Measurements from ENCODE around the gene MPZ. TPM values are rescaled to one million over a fixed set of nuclear protein-coding genes. Genes with fewer than 3 reads are reported as not detected.

Gene MPZ
- total and polyA plus RNA-seq, 5 donors: 4.8 to 23.2 (median 8.7) TPM

Other genes starting within 250 kb of the MPZ start
- gene ARHGAP30, start 240.1 kb downstream of the MPZ start, total RNA-seq: 1 to 10 TPM; 2.7 to 5.0 (median 4.7) TPM
- gene ARHGAP30, start 240.1 kb downstream of the MPZ start, polyA plus RNA-seq: 1.5 TPM
- gene NECTIN4, start 220.4 kb downstream of the MPZ start, total RNA-seq: not detected
- 0.02 TPM for gene NECTIN4, start 220.4 kb downstream of the MPZ start, polyA plus RNA-seq
- 1 to 10 TPM; 3.4 to 5.4 (median 4.4) TPM for gene KLHDC9, start 211.6 kb downstream of the MPZ start, total RNA-seq
- gene KLHDC9, start 211.6 kb downstream of the MPZ start, polyA plus RNA-seq: 5.1 TPM
- 10 to 100 TPM; 44.9 to 58.6 (median 51.5) TPM for gene PFDN2, start 191.9 kb downstream of the MPZ start, total RNA-seq
- gene PFDN2, start 191.9 kb downstream of the MPZ start, polyA plus RNA-seq: 151 TPM
- 10 to 100 TPM; 28.0 to 33.5 (median 30.4) TPM for gene NIT1, start 191.9 kb downstream of the MPZ start, total RNA-seq
- gene NIT1, start 191.9 kb downstream of the MPZ start, polyA plus RNA-seq: 29.7 TPM
- 10 to 100 TPM; 26.3 to 30.6 (median 28.7) TPM for gene DEDD, start 177.3 kb downstream of the MPZ start, total RNA-seq
- gene DEDD, start 177.3 kb downstream of the MPZ start, polyA plus RNA-seq: 15.5 TPM
- 10 to 100 TPM; 82.6 to 91.0 (median 89.1) TPM for gene UFC1, start 156.0 kb downstream of the MPZ start, total RNA-seq
- 99.9 TPM for gene UFC1, start 156.0 kb downstream of the MPZ start, polyA plus RNA-seq
- gene USP21, start 150.5 kb downstream of the MPZ start, total RNA-seq: 10 to 100 TPM; 14.9 to 25.7 (median 20.9) TPM
- gene USP21, start 150.5 kb downstream of the MPZ start, polyA plus RNA-seq: 18.1 TPM
- 10 to 100 TPM; 11.4 to 16.0 (median 14.9) TPM for gene PPOX, start 143.5 kb downstream of the MPZ start, total RNA-seq
- gene PPOX, start 143.5 kb downstream of the MPZ start, polyA plus RNA-seq: 15.2 TPM
- 10 to 100 TPM; 16.0 to 21.0 (median 19.7) TPM for gene B4GALT3, start 132.5 kb downstream of the MPZ start, total RNA-seq
- gene B4GALT3, start 132.5 kb downstream of the MPZ start, polyA plus RNA-seq: 17.5 TPM
- 100 to 1,000 TPM in 1 of 4 donors, 10 to 100 TPM in 2, 1 to 10 TPM in 1; 6.9 to 111 (median 17.2) TPM for gene ADAMTS4, start 110.9 kb downstream of the MPZ start, total RNA-seq
- 24.4 TPM for gene ADAMTS4, start 110.9 kb downstream of the MPZ start, polyA plus RNA-seq
- gene NDUFS2, start 107.6 kb downstream of the MPZ start, total RNA-seq: 100 to 1,000 TPM; 162 to 229 (median 177) TPM
- gene NDUFS2, start 107.6 kb downstream of the MPZ start, polyA plus RNA-seq: 219 TPM
- 10 to 100 TPM; 23.3 to 44.3 (median 32.9) TPM for gene FCER1G, start 94.7 kb downstream of the MPZ start, total RNA-seq
- gene FCER1G, start 94.7 kb downstream of the MPZ start, polyA plus RNA-seq: 33.4 TPM
- gene APOA2, start 86.3 kb downstream of the MPZ start, total RNA-seq: not detected
- gene APOA2, start 86.3 kb downstream of the MPZ start, polyA plus RNA-seq: 0.34 TPM
- 10 to 100 TPM; 27.7 to 42.9 (median 32.1) TPM for gene TOMM40L, start 83.9 kb downstream of the MPZ start, total RNA-seq
- 31.9 TPM for gene TOMM40L, start 83.9 kb downstream of the MPZ start, polyA plus RNA-seq
- not detected for gene NR1I3, start 71.8 kb downstream of the MPZ start, total RNA-seq
- 0.18 TPM for gene NR1I3, start 71.8 kb downstream of the MPZ start, polyA plus RNA-seq
- gene PCP4L1, start 51.2 kb downstream of the MPZ start, total RNA-seq: under 1 TPM; 0.21 to 0.94 (median 0.57) TPM
- gene PCP4L1, start 51.2 kb downstream of the MPZ start, polyA plus RNA-seq: 0.45 TPM
- 100 to 1,000 TPM; 236 to 275 (median 248) TPM for gene SDHC, start 4.4 kb upstream of the MPZ start, total RNA-seq
- gene SDHC, start 4.4 kb upstream of the MPZ start, polyA plus RNA-seq: 167 TPM
- not detected for gene CFAP126, start 57.9 kb upstream of the MPZ start, total RNA-seq
- gene CFAP126, start 57.9 kb upstream of the MPZ start, polyA plus RNA-seq: not detected
- 10 to 100 TPM; 10.3 to 29.5 (median 19.7) TPM for gene FCGR2A, start 195.5 kb upstream of the MPZ start, total RNA-seq
- gene FCGR2A, start 195.5 kb upstream of the MPZ start, polyA plus RNA-seq: 5.7 TPM
- 1 to 10 TPM in 3 of 4 donors, under 1 TPM in 1; 0.71 to 3.0 (median 2.1) TPM for gene HSPA6, start 214.6 kb upstream of the MPZ start, total RNA-seq
- 0.75 TPM for gene HSPA6, start 214.6 kb upstream of the MPZ start, polyA plus RNA-seq
- 10 to 100 TPM; 42.7 to 73.9 (median 69.1) TPM for gene FCGR3A, start 239.8 kb upstream of the MPZ start, total RNA-seq
- gene FCGR3A, start 239.8 kb upstream of the MPZ start, polyA plus RNA-seq: 14.6 TPM